ENCODE measurements around the gene FAM169A.
"Not testable (repeated sequence)": the region's sequence is repeated elsewhere in the genome, so short reads cannot be mapped to it uniquely, and the experiment has no call there.

Gene FAM169A

GRCh38 chr5:74801197-74801596, 65.0 kb downstream of the FAM169A start:
- DNase-seq (ENCODE audit: low read depth) = no peak

GRCh38 chr5:74798977-74799911, 66.9 kb downstream of the FAM169A start:
- no peak for DNase-seq (ENCODE audit: low read depth)

GRCh38 chr5:74791669-74792068, 74.5 kb downstream of the FAM169A start:
- DNase-seq (ENCODE audit: low read depth) = not testable (repeated sequence)

- no peak for DNase-seq (ENCODE audit: low read depth)
Measured at GRCh38 chr5:74787424-74787823, 78.8 kb downstream of the FAM169A start.

- no peak for DNase-seq (ENCODE audit: low read depth)
Measured at GRCh38 chr5:74786851-74787250, 79.3 kb downstream of the FAM169A start.

- no peak for DNase-seq (ENCODE audit: low read depth)
Measured at GRCh38 chr5:74778609-74779008, 87.6 kb downstream of the FAM169A start.

- no peak for DNase-seq (ENCODE audit: low read depth)
Measured at GRCh38 chr5:74772359-74772758, 93.8 kb downstream of the FAM169A start.

- no peak for DNase-seq (ENCODE audit: low read depth)
Measured at GRCh38 chr5:74767579-74767913, 98.6 kb downstream of the FAM169A start.

- peak; percentile 90 for DNase-seq (ENCODE audit: low read depth)
Measured at GRCh38 chr5:74766849-74767578, 99.2 kb downstream of the FAM169A start, which contains the start of the genes GFM2 and NSA2. Gene GFM2 (minus strand): TSS chr5:74767117. CDS start chr5:74763742, 3,375 bp downstream. Gene NSA2 (plus strand): TSS chr5:74767249. CDS start chr5:74767361, 112 bp downstream.

- no peak for DNase-seq (ENCODE audit: low read depth)
Measured at GRCh38 chr5:74766418-74766848, 99.8 kb downstream of the FAM169A start.

- no peak for DNase-seq (ENCODE audit: low read depth)
Measured at GRCh38 chr5:74765929-74766328, 100.3 kb downstream of the FAM169A start.

- DNase-seq (ENCODE audit: low read depth) = no peak
Measured at GRCh38 chr5:74765201-74765600, 101.0 kb downstream of the FAM169A start.

GRCh38 chr5:74763504-74763903, 102.7 kb downstream of the FAM169A start:
- no peak for DNase-seq (ENCODE audit: low read depth)

GRCh38 chr5:74762599-74762998, 103.6 kb downstream of the FAM169A start:
- DNase-seq (ENCODE audit: low read depth) = no peak

GRCh38 chr5:74761241-74761640, 104.9 kb downstream of the FAM169A start:
- no peak for DNase-seq (ENCODE audit: low read depth)

- not testable (repeated sequence) for DNase-seq (ENCODE audit: low read depth)
Measured at GRCh38 chr5:74748742-74749141, 117.4 kb downstream of the FAM169A start.

GRCh38 chr5:74738406-74738805, 127.8 kb downstream of the FAM169A start:
- DNase-seq (ENCODE audit: low read depth) = no peak

- no peak for DNase-seq (ENCODE audit: low read depth)
Measured at GRCh38 chr5:74736759-74737158, 129.4 kb downstream of the FAM169A start.

Measured in stimulated activated CD8-positive, alpha-beta memory T cell treated with anti-CD3 and anti-CD28 coated beads, Interleukin-12 subunit alpha, Interleukin-12 subunit beta, amount 100 ng/mL, for 1 hour (primary cell).